WTC11 (cell line): ENCODE measurements around the gene MOGAT1. TPM values are rescaled to one million over a fixed set of nuclear protein-coding genes. Genes with fewer than 3 reads are reported as not detected.

Experiments
- ATAC-seq: fragments of 200-7000 bp; cut with Tn5 transposase; 2 replicates; pipeline ENCODE4 v1.10.0; 2021; ENCODE audit warnings: mild to moderate bottlenecking, moderate library complexity
- CTCF ChIA-PET: fragments of 300-600 bp; sonication (Branson Sonifier 250); formaldehyde crosslinking; loops from one replicate; lab custom pipeline; 2021; ENCODE audit warnings: antibody characterized with exemption; lab: Charles Lee
- POLR2A ChIA-PET: fragments of 350-600 bp; sonication (Branson Sonifier 250); formaldehyde crosslinking; loops from one replicate; lab custom pipeline; 2021; ENCODE audit warnings: antibody characterized with exemption; lab: Charles Lee
- DNase-seq: peaks from one replicate; pipeline ENCODE4 v3.0.0; 2021; ENCODE audit warnings: low spot score
- H3K27ac Mint-ChIP-seq: 2 replicates; pipeline ENCODE4 v1.8.0; 2021; ENCODE audit warnings: mixed read lengths
- H3K27me3 Mint-ChIP-seq: 2 replicates; pipeline ENCODE4 v1.8.0; 2021; ENCODE audit warnings: low read depth, mild to moderate bottlenecking, moderate library complexity, mixed read lengths
- H3K36me3 Mint-ChIP-seq: 2 replicates; pipeline ENCODE4 v1.8.0; 2021; ENCODE audit warnings: mixed read lengths
- H3K4me1 Mint-ChIP-seq: 2 replicates; pipeline ENCODE4 v1.8.0; 2022; ENCODE audit warnings: mixed read lengths
- H3K4me3 Mint-ChIP-seq: 2 replicates; pipeline ENCODE4 v1.8.0; 2021; ENCODE audit warnings: mild to moderate bottlenecking, moderate library complexity, mixed read lengths
- H3K9me3 Mint-ChIP-seq: 2 replicates; pipeline ENCODE4 v1.8.0; 2021; ENCODE audit warnings: mixed read lengths
- AR ChIP-seq: fragments of 250-450 bp; sonication (Bioruptor Pico); IDR thresholded peaks from 2 replicates; pipeline ENCODE4 v1.9.0; 2021; ENCODE audit warnings: mild to moderate bottlenecking
- ATF1 ChIP-seq: sonication (generic); formaldehyde crosslinking; IDR thresholded peaks from 2 replicates; pipeline ENCODE4 v1.8.1; 2023; ENCODE audit warnings: mild to moderate bottlenecking, moderate library complexity, missing genetic modification reagents
- CREB1 ChIP-seq: sonication (generic); formaldehyde crosslinking; IDR thresholded peaks from 2 replicates; pipeline ENCODE4 v1.8.0; 2023; ENCODE audit warnings: mild to moderate bottlenecking, missing genetic modification reagents
- CREM ChIP-seq: sonication (generic); formaldehyde crosslinking; IDR thresholded peaks from 2 replicates; pipeline ENCODE4 v1.8.1; 2022; ENCODE audit warnings: mild to moderate bottlenecking, missing genetic modification reagents, moderate library complexity
- ETV6 ChIP-seq: sonication (generic); formaldehyde crosslinking; IDR thresholded peaks from 2 replicates; pipeline ENCODE4 v1.8.1; 2022; ENCODE audit warnings: mild to moderate bottlenecking, missing genetic modification reagents
- FOXJ3 ChIP-seq: sonication (generic); formaldehyde crosslinking; IDR thresholded peaks from 2 replicates; pipeline ENCODE4 v1.9.0; 2021; ENCODE audit warnings: missing genetic modification reagents, mild to moderate bottlenecking, borderline replicate concordance
- IRF2 ChIP-seq: sonication (generic); formaldehyde crosslinking; IDR thresholded peaks from 2 replicates; pipeline ENCODE4 v1.8.0; 2022; ENCODE audit warnings: low read depth, missing genetic modification reagents, borderline replicate concordance
- KAT7 ChIP-seq: sonication (generic); formaldehyde crosslinking; IDR thresholded peaks from 2 replicates; pipeline ENCODE4 v1.8.1; 2023; ENCODE audit warnings: missing genetic modification reagents, mild to moderate bottlenecking, borderline replicate concordance
- MAX ChIP-seq: sonication (generic); formaldehyde crosslinking; IDR thresholded peaks from 2 replicates; pipeline ENCODE4 v1.8.0; 2022; ENCODE audit warnings: mild to moderate bottlenecking, missing genetic modification reagents
- MXD4 ChIP-seq: fragments of 250-450 bp; sonication (Bioruptor Pico); IDR thresholded peaks from 2 replicates; pipeline ENCODE4 v1.8.0; 2021; ENCODE audit warnings: mild to moderate bottlenecking, moderate library complexity, borderline replicate concordance
- MYBL2 ChIP-seq: sonication (generic); formaldehyde crosslinking; IDR thresholded peaks from 2 replicates; pipeline ENCODE4 v1.8.1; 2023; ENCODE audit warnings: mild to moderate bottlenecking, moderate library complexity, missing genetic modification reagents
- NFYB ChIP-seq: sonication (generic); formaldehyde crosslinking; conservative IDR thresholded peaks from 2 replicates; pipeline ENCODE4 v1.8.0; 2022; ENCODE audit warnings: low read depth, missing genetic modification reagents
- NR1H2 ChIP-seq: sonication (generic); formaldehyde crosslinking; IDR thresholded peaks from 2 replicates; pipeline ENCODE4 v1.9.0; 2021; ENCODE audit warnings: mild to moderate bottlenecking, moderate library complexity, missing genetic modification reagents
- ZNF138 ChIP-seq: sonication (generic); formaldehyde crosslinking; conservative IDR thresholded peaks from 2 replicates; pipeline ENCODE4 v1.8.1; 2022; ENCODE audit warnings: mild to moderate bottlenecking, moderate library complexity, missing genetic modification reagents
- ZNF219 ChIP-seq: sonication (generic); formaldehyde crosslinking; IDR thresholded peaks from 2 replicates; pipeline ENCODE4 v1.8.0; 2023; ENCODE audit warnings: missing genetic modification reagents, mild to moderate bottlenecking, borderline replicate concordance
- ZNF416 ChIP-seq: fragments of 250-450 bp; sonication (Bioruptor Pico); IDR thresholded peaks from 2 replicates; pipeline ENCODE4 v1.9.0; 2021; ENCODE audit warnings: mild to moderate bottlenecking, inconsistent platforms
- ZNF425 ChIP-seq: fragments of 250-450 bp; sonication (Bioruptor Pico); conservative IDR thresholded peaks from 2 replicates; pipeline ENCODE4 v1.9.0; 2021; ENCODE audit warnings: mild to moderate bottlenecking
- total RNA-seq: library from RNA; stranded (reverse); gene quantifications from 3 replicates; pipeline ENCODE4 v1.2.3, GENCODE V29; 2021
- TF ChIP-seq, protein P1 (sequence below): sonication (generic); formaldehyde crosslinking; IDR thresholded peaks from 2 replicates; pipeline ENCODE4 v1.8.0; 2022; ENCODE audit warnings: mild to moderate bottlenecking, missing genetic modification reagents

MOGAT1 gene
- total RNA-seq, 1 experiment from 2014 or later: 0.72 TPM

GRCh38 chr2:222752746-222753145 lies 81.3 kb downstream of the MOGAT1 start (continued):
- TF ChIP-seq, protein P1, sequence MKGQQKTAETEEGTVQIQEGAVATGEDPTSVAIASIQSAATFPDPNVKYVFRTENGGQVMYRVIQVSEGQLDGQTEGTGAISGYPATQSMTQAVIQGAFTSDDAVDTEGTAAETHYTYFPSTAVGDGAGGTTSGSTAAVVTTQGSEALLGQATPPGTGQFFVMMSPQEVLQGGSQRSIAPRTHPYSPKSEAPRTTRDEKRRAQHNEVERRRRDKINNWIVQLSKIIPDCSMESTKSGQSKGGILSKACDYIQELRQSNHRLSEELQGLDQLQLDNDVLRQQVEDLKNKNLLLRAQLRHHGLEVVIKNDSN (CRISPR knock-in tag): no peak
- no peak for TF ChIP-seq FOXJ3 (CRISPR knock-in tag)
- TF ChIP-seq ETV6: no peak
- TF ChIP-seq ZNF425: no peak
- no peak for TF ChIP-seq MYBL2

- POLR2A ChIA-PET: no interaction called here
- TF ChIP-seq IRF2 (CRISPR knock-in tag) (no peak), ZNF416 (CRISPR knock-in tag) (no peak), NFYB (CRISPR knock-in tag) (no peak), MAX (CRISPR knock-in tag) (no peak), AR (CRISPR knock-in tag) (no peak)
- H3K9me3 Mint-ChIP-seq: no peaks in the 10 kb centered on the region
- no peak overlapping the region for H3K4me3 Mint-ChIP-seq
- no peak for DNase-seq
- no peak overlapping the region for H3K27ac Mint-ChIP-seq
- peaks cover 29% of the 10 kb centered on the region for H3K4me1 Mint-ChIP-seq
- CTCF ChIA-PET: interaction anchor here (0.9 to 1.8 kb wide), 4 partner anchors 43 to 150 kb away, joined by 3 to 7 read pairs (median 3); no protein-coding TSS in a partner anchor
- ATAC-seq: peak; percentile 19; the same call in 1 of the 2 replicates
- 0 out of 2 replicates have a peak, but pooled peaks cover 2% of the 10 kb centered on the region for H3K27me3 Mint-ChIP-seq
- H3K36me3 Mint-ChIP-seq: no peaks in the 10 kb centered on the region
Observed at GRCh38 chr2:222753251-222753824, 81.9 kb downstream of the MOGAT1 start.

GRCh38 chr2:222754324-222754930 lies 83.0 kb downstream of the MOGAT1 start:
- Mint-ChIP-seq H3K4me3 (no peak overlapping the region), H3K27ac (no peak overlapping the region)
- no peak for TF ChIP-seq KAT7 (CRISPR knock-in tag)
- TF ChIP-seq CREM (CRISPR knock-in tag): no peak
- TF ChIP-seq CREB1 (CRISPR knock-in tag): no peak
- no peak for TF ChIP-seq ZNF219
- TF ChIP-seq MXD4 (CRISPR knock-in tag): no peak
- TF ChIP-seq ATF1: no peak
- TF ChIP-seq NR1H2 (CRISPR knock-in tag): no peak
- no peak for TF ChIP-seq ZNF138 (CRISPR knock-in tag)
- TF ChIP-seq, all 79 proteins: peak for 0
- ATAC-seq: no peak
- H3K36me3 Mint-ChIP-seq: no peaks in the 10 kb centered on the region
- no peak for DNase-seq
- H3K4me1 Mint-ChIP-seq: peaks cover 27% of the 10 kb centered on the region
- ChIA-PET CTCF (interaction anchor here (1.2 kb wide), 1 partner anchor 83 kb away, joined by 3 read pairs; the partner anchor contains the start of gene MOGAT1), POLR2A (no interaction called here)
- H3K27me3 Mint-ChIP-seq: 0 out of 2 replicates have a peak, but pooled peaks cover 2% of the 10 kb centered on the region
- H3K9me3 Mint-ChIP-seq: no peaks in the 10 kb centered on the region
